PC-3 (cell line): ENCODE results near the gene CNTNAP2.

Experiments
- EZH2 ChIP-seq: fragments of 300-600 bp; sonication (generic); IDR thresholded peaks from one replicate; pipeline ENCODE4 v1.6.1; 2017; ENCODE audit warnings: antibody characterized with exemption, mild to moderate bottlenecking, low read length; ENCODE audit not compliant: unreplicated experiment
- TF ChIP-seq, protein P1 (sequence below): fragments of 300-600 bp; sonication (generic); conservative IDR thresholded peaks from 2 replicates; pipeline ENCODE4 v1.5.1; 2017; ENCODE audit warnings: antibody characterized with exemption, low read depth, mild to moderate bottlenecking, low read length

GRCh38 chr7:147903536-147904218, 1787.1 kb downstream of the CNTNAP2 start:
- TF ChIP-seq EZH2, result no peak
- TF ChIP-seq, protein P1, sequence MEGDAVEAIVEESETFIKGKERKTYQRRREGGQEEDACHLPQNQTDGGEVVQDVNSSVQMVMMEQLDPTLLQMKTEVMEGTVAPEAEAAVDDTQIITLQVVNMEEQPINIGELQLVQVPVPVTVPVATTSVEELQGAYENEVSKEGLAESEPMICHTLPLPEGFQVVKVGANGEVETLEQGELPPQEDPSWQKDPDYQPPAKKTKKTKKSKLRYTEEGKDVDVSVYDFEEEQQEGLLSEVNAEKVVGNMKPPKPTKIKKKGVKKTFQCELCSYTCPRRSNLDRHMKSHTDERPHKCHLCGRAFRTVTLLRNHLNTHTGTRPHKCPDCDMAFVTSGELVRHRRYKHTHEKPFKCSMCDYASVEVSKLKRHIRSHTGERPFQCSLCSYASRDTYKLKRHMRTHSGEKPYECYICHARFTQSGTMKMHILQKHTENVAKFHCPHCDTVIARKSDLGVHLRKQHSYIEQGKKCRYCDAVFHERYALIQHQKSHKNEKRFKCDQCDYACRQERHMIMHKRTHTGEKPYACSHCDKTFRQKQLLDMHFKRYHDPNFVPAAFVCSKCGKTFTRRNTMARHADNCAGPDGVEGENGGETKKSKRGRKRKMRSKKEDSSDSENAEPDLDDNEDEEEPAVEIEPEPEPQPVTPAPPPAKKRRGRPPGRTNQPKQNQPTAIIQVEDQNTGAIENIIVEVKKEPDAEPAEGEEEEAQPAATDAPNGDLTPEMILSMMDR, result no peak
